Measurements from ENCODE around the gene PTH2. TPM values are rescaled to one million over a fixed set of nuclear protein-coding genes. Genes with fewer than 3 reads are reported as not detected.

Gene PTH2
- total RNA-seq, 1 experiment from 2014 or later = not detected

DNA sequence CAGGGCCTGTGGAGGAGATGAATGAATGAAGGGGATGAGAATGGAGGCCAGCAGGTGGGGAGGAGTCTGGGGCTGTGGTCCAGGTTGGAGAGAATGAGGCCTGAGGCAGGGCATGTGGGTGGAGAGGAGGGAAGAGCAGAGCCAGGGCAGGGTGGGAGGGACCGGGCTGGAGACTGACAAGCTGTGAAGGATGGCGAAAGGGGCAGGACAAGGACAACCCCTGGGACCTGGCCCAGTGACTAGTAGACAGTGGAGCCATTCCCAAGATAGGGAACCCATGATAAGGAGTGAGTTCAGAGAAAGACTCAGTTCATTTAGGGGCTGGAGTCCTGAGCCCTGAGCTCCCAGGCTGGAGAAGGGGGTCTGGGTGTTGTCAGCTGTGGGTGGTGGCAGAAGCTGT is 3.0 kb downstream of the PTH2 start:
- no TSS peak for BruUV-seq (replicated peaks)
- Histone ChIP-seq H3K79me2 (ENCODE audit: low read depth) (no peaks in the 10 kb centered on the region), H3K4me2 (no peak overlapping the region)

DNA sequence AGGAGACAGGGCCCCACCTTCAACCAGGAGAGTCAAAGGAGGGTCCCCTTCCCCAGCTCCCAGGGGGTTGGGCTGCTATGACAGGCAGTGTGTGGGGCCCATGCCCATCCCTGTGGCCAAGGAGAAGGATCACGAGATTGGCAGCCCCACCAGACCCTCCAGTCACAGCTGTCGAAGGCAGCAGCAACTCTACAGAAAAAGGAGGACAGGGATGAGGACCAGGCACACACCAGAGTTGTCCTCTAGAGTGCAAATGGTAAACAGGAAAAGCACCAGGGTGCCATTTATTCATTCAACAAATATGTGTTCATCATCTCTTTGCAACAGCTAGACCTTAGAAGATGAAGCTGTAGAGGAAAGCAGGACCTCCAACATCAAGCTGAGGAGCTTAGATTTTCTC is 4.1 kb downstream of the PTH2 start:
- intact Hi-C loops (cut with micrococcal nuclease; ENCODE audit: unreplicated experiment) = no loop called here
- H3F3A ChIP-seq (ENCODE audit: insufficient read depth, low read depth) = no peaks in the 10 kb centered on the region
- no peak overlapping the region for H3K27ac ChIP-seq
- H3K9me3 ChIP-seq (ENCODE audit: insufficient read depth, low read depth) = no peaks in the 10 kb centered on the region
- POLR2A ChIA-PET (ENCODE audit: unreplicated experiment) = no interaction called here
- no peaks in the 10 kb centered on the region for H3K9me2 ChIP-seq (ENCODE audit: insufficient read depth)
- H2AFZ ChIP-seq = no peak overlapping the region
- no peak for TF ChIP-seq EZH2 (IDR thresholded peaks at IDR 0.05; ENCODE audit: low read depth)
- TF ChIP-seq, protein P1, sequence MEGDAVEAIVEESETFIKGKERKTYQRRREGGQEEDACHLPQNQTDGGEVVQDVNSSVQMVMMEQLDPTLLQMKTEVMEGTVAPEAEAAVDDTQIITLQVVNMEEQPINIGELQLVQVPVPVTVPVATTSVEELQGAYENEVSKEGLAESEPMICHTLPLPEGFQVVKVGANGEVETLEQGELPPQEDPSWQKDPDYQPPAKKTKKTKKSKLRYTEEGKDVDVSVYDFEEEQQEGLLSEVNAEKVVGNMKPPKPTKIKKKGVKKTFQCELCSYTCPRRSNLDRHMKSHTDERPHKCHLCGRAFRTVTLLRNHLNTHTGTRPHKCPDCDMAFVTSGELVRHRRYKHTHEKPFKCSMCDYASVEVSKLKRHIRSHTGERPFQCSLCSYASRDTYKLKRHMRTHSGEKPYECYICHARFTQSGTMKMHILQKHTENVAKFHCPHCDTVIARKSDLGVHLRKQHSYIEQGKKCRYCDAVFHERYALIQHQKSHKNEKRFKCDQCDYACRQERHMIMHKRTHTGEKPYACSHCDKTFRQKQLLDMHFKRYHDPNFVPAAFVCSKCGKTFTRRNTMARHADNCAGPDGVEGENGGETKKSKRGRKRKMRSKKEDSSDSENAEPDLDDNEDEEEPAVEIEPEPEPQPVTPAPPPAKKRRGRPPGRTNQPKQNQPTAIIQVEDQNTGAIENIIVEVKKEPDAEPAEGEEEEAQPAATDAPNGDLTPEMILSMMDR (conservative IDR thresholded peaks at IDR 0.05) = no peak
- no peak overlapping the region for H3K4me3 ChIP-seq
- no peaks in the 10 kb centered on the region for H3K4me1 ChIP-seq (replicated peaks; ENCODE audit: insufficient read depth)
- no peaks in the 10 kb centered on the region for H4K20me1 ChIP-seq (ENCODE audit: insufficient read depth)
- CTCF ChIA-PET = no interaction called here
- H3K27me3 ChIP-seq (ENCODE audit: insufficient read depth, low read depth) = peaks cover 97% of the 10 kb centered on the region
- H3K4me2 ChIP-seq = no peak overlapping the region
- no peak for DNase-seq
- BruUV-seq (replicated peaks) = no TSS peak
- H3K36me3 ChIP-seq (ENCODE audit: low read depth) = no peaks in the 10 kb centered on the region
- H3K79me2 ChIP-seq (ENCODE audit: low read depth) = no peaks in the 10 kb centered on the region

More for the DNA sequence above, 3.0 kb downstream of the PTH2 start:
- H3K36me3 ChIP-seq (ENCODE audit: low read depth) = no peaks in the 10 kb centered on the region
- H3F3A ChIP-seq (ENCODE audit: insufficient read depth, low read depth) = no peaks in the 10 kb centered on the region
- H4K20me1 ChIP-seq (ENCODE audit: insufficient read depth) = no peaks in the 10 kb centered on the region
- H2AFZ ChIP-seq = no peak overlapping the region
- CTCF ChIA-PET = no interaction called here
- no peaks in the 10 kb centered on the region for H3K4me1 ChIP-seq (replicated peaks; ENCODE audit: insufficient read depth)
- DNase-seq = no peak
- no peak for TF ChIP-seq EZH2 (IDR thresholded peaks at IDR 0.05; ENCODE audit: low read depth)
- TF ChIP-seq, protein P1 (conservative IDR thresholded peaks at IDR 0.05) = no peak
- H3K9me3 ChIP-seq (ENCODE audit: insufficient read depth, low read depth) = no peaks in the 10 kb centered on the region
- H3K27ac ChIP-seq = no peak overlapping the region
- H3K9me2 ChIP-seq (ENCODE audit: insufficient read depth) = no peaks in the 10 kb centered on the region
- H3K27me3 ChIP-seq (ENCODE audit: insufficient read depth, low read depth) = peaks cover 98% of the 10 kb centered on the region
- no peak overlapping the region for H3K4me3 ChIP-seq
- POLR2A ChIA-PET (ENCODE audit: unreplicated experiment) = no interaction called here
- intact Hi-C loops (cut with micrococcal nuclease; ENCODE audit: unreplicated experiment) = no loop called here

DNA sequence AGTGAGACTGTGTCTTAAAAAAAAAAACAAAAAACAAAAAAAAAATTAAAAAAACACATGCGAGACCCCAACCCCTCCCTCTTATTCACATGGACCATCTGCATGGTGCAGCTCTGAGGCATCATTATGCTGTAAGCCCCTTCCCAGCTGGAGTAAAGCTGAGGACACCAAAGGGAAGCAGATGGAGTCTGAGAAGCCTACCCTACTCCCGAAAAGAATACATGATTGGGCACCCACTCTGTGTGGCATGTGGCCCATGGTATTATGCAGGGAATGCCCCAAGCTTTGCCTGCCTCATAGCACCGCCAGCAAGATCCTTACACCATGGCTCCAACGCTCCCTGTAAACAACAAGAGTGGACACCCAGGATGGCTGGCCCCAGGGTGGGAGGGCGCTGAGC is 4.7 kb downstream of the PTH2 start:
- intact Hi-C loops (cut with micrococcal nuclease; ENCODE audit: unreplicated experiment) = no loop called here
- Histone ChIP-seq H4K20me1 (ENCODE audit: insufficient read depth) (no peaks in the 10 kb centered on the region), H3K36me3 (ENCODE audit: low read depth) (no peaks in the 10 kb centered on the region), H3K9me3 (ENCODE audit: insufficient read depth, low read depth) (no peaks in the 10 kb centered on the region), H3K4me2 (no peak overlapping the region), H3K27me3 (ENCODE audit: insufficient read depth, low read depth) (peaks cover 90% of the 10 kb centered on the region), H3K27ac (no peak overlapping the region), H3K4me1 (replicated peaks; ENCODE audit: insufficient read depth) (no peaks in the 10 kb centered on the region), H3F3A (ENCODE audit: insufficient read depth, low read depth) (no peaks in the 10 kb centered on the region), H3K4me3 (no peak overlapping the region), H3K79me2 (ENCODE audit: low read depth) (no peaks in the 10 kb centered on the region), H2AFZ (no peak overlapping the region), H3K9me2 (ENCODE audit: insufficient read depth) (no peaks in the 10 kb centered on the region)
- TF ChIP-seq EZH2 (IDR thresholded peaks at IDR 0.05; ENCODE audit: low read depth) = no peak
- TF ChIP-seq, protein P1 (conservative IDR thresholded peaks at IDR 0.05) = no peak
- no peak for DNase-seq
- no TSS peak for BruUV-seq (replicated peaks)
- ChIA-PET POLR2A (ENCODE audit: unreplicated experiment) (no interaction called here), CTCF (no interaction called here)
